IPS-11a (cell line): ENCODE measurements around the gene ZNF787.
A peak's percentile ranks its signal among the peaks of the same experiment; 100 is the strongest.
"Not testable (repeated sequence)": the region's sequence is repeated elsewhere in the genome, so short reads cannot be mapped to it uniquely, and the experiment has no call there.

Experiments used
- H3K4me3 ChIP-seq: one replicate; pipeline ENCODE4 v1.5.1; 2013; ENCODE audit warnings: low read depth, low read length, control low read depth

Gene ZNF787

GRCh38 chr19:56121180-56122167, at the start of gene ZNF787:
ZNF787 (minus strand) TSS chr19:56121295; CDS start chr19:56103217, 18,078 bp downstream.
- H3K4me3 ChIP-seq = peak within 1 kb of the TSS; percentile 80

DNA sequence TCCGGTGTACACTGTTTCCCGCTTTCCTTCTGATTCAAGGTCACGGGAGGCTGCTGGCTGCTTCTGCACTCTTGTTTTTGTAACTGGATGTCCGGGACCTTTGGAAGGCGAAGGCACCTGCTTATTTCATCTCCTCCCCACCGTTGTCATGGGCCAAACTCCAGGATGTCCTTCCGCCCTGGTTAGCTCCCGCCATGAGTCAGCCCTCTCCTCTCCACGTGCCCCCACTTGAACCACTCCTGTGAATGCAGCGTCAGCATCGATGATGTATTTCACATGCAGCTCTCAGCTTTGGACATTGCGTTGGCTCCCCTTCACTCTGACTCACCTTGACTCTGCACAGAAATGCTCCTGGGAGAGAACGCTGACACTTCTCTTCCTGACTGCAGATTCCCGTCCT, 49.2 kb upstream of the ZNF787 start:
- H3K4me3 ChIP-seq = no peak overlapping the region

DNA sequence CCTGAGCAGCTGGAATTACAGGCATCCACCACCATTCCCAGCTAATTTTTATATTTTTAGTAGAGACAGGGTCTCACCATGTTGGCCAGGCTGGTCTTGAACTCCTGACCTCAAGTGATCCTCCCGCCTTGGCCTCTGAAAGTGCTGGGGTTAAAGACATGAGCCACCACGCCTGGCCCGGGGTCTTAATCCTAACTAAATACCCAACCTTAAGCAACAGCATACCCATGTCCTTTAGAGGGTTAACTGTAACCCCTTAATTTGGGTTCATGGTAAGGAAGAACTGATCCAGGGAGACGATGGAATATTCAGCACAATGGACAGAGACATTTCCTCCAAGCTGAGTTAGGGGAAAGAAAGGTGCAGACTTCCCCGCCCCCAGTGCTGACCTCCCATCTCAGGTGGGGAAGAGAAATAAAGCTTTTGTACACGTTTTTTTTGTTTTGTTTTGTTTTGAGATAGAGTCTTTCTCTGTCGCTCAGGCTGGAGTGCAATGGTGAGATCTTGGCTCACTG, 46.0 kb upstream of the ZNF787 start:
- no peak overlapping the region for H3K4me3 ChIP-seq

DNA sequence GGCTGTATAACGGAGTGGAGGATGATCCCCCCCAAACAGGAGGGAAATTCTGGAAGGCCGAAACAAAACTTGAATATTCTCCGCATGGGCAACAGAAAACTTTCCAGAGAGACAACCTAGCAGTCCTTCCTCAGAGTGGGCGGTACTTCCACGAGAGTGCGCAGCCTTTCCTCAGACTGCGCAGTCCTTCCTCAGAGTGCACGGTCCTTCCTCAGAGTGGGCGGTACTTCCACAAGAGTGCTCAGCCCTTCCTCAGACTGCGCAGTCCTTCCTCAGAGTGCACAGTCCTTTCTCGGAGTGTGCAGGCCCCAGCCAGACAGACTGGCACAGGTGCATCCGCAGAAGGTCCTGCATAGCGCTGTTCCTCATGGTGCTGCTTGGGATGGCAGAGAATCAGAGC, 42.0 kb upstream of the ZNF787 start:
- H3K4me3 ChIP-seq = no peak overlapping the region

DNA sequence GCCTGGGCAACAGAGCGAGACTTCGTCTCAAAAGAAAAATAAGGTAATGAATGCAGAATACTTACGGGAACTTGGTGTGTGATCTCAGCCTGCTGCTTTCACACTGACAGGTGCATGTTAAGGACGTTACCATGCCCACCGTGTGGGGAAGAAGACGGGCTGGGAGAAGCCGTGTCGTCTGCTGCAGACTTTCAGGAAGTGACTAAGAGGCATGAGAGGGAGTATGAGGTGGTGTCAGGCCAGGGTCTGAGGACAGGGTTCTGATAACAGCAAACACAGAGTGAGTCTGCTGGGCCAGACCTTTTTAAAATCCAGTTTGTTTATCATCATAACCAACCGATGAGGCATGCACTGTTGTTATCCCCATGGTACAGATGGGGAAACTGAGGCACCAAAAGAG, 41.2 kb upstream of the ZNF787 start:
- no peak overlapping the region for H3K4me3 ChIP-seq

GRCh38 chr19:56161534-56161933, 40.4 kb upstream of the ZNF787 start:
- H3K4me3 ChIP-seq = no peak overlapping the region

DNA sequence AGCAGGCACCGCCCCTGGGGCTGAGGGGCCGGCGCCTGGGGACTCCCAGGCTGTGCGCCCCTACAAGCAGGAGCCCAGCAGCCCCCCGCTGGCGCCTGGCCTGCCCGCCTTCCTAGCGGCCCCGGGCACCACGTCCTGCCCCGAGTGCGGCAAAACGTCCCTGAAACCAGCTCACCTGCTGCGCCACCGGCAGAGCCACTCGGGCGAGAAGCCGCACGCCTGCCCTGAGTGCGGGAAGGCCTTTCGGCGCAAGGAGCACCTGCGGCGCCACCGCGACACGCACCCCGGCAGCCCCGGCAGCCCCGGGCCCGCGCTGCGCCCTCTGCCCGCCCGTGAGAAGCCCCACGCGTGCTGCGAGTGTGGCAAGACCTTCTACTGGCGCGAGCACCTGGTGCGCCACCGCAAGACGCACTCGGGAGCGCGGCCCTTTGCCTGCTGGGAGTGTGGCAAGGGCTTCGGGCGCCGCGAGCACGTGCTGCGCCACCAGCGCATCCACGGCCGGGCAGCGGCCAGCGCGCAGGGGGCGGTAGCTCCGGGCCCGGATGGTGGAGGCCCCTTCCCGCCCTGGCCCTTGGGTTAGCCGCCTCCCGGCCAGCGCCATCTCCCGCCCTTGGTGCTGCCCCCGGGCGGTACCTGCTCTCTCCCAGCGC, 38.7 kb upstream of the ZNF787 start:
- no peak overlapping the region for H3K4me3 ChIP-seq

GRCh38 chr19:56159009-56159559, 38.0 kb upstream of the ZNF787 start:
- H3K4me3 ChIP-seq = no peak overlapping the region

DNA sequence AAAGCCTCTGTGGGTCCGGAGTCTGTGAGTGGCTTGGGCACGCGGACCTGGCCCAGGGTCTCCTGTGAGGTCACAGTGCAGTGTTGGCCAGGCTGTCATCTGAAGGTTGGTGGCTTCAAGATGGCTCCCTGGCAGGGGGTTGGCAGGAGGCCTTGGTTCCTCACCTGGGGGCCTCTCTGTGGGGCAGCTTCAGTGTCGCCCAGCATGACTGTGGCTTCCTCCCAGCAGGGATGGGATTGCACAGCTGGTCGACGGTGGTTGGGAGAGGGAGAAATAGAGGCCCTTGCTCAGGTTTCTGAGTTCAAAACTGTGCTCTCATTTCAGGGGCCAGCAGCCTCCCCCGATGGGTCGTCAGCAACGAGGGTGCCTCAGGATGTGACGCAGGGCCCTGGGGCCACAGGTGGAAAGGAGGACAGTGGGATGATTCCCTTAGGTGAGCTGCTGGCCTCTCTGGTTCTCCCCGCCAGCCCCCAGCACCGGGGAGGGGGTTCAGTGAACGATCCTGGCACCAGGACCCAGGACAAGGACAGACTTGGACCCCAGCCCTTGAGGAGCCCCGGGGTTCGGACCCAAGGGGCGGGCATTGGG, 37.2 kb upstream of the ZNF787 start:
- no peak overlapping the region for H3K4me3 ChIP-seq

GRCh38 chr19:56156768-56157167, 35.7 kb upstream of the ZNF787 start:
- H3K4me3 ChIP-seq = no peak overlapping the region

DNA sequence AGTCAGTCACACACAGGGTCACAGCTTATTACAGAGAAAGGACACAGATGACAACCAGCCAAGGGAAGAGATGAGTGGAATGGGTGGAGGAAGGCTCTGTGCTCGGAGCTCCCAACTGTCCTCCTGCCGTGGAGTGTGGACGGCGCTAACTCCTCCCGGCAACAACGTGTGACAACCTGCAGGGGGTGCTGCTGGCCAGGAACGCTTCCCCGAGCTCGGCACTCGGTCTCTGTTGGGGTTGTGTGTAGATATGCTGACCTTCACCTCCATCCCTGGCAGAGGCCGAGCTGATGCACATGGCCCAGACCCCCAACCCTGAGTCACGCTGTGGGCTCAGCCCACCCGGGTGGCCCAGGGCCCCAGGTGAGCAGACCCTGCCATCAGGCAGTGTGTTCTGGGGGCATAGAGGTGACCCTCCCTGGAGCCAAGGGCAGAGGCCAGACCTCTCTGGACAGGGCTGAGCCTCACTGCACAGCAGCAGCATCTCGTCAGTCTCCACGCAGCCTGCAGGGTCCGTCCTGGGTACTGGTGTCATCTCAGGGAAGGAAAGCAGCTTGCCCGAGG, 34.1 kb upstream of the ZNF787 start:
- no peak overlapping the region for H3K4me3 ChIP-seq

GRCh38 chr19:56153507-56153906, 32.4 kb upstream of the ZNF787 start:
- H3K4me3 ChIP-seq = no peak overlapping the region

DNA sequence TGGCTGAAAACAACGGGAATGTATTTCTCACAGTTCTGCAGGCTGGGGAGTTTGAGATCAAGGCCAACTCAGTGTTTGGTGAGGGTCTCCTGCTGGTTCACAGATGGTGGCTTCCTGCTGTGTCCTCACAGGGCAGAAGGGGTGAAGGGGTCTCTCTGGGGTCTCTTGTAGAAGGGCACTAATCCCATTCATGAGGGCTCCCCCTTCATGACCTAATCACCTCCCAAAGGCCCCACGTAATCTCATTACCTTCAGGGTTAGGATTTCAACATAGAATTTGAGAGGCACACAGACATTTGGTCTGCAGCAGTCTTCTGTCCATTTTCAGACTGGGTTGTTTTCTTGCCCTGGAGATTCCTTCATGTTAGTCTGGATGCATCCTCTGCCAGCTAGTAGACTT, 31.5 kb upstream of the ZNF787 start:
- H3K4me3 ChIP-seq = no peak overlapping the region

DNA sequence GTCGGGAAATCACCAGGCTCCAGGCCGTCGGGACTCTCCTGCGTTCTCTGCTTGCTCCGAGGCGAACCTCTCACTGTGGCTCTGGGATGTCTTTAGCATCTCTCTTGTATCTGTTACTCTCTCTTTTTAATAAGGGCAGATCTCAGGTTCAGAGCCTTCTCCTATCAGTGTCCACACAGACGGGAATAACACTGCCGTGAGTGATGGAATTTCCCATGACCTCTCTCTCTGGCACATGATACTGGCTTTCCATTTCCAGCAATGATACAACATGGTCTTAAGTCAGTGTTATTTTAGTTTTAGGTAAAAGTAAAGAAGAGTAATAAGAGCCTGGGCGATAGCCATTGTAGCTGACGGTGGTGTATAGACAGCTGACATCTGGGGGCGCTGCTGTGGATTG, 29.3 kb upstream of the ZNF787 start:
- no peak overlapping the region for H3K4me3 ChIP-seq

DNA sequence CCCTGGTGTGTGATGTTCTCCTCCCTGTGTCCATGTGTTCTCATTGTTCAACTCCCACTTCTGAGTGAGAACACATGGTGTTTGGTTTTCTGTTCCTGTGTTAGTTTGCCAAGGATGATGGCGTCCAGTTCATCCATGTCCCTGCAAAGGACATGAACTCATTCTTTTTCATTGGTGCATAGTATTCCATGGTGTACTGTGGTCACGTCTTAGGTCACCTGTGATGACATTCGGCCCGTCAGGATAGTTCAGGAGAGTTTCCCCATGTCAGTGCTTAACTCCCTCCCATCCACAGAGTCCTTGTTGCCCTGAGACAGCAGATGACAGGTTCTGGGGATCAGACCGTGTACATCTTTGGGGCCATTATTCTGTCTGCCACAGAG, 28.6 kb upstream of the ZNF787 start:
- H3K4me3 ChIP-seq = no peak overlapping the region

GRCh38 chr19:56148955-56149655, 28.0 kb upstream of the ZNF787 start:
- H3K4me3 ChIP-seq = not testable (repeated sequence)

DNA sequence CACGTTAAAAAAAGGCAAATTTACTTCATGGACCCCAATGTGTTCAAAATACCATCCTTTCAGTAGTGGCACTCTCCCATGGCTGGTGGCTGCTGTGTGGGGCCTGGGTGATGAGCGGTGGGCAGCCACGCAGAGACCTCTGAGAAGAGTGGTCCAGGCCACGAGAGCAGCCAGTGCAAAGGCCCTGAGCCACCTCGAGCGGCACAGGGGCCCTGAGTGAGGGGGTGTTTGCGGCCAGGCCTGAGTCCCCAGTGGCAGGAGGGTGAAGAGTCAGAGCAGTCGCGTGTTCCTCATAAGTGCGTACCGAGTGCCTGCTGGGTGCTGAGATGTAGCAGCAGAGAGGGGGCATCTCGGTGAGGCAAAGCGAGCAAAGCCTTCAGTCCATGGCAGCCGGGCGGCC, 27.0 kb upstream of the ZNF787 start:
- H3K4me3 ChIP-seq = no peak overlapping the region

- H3K4me3 ChIP-seq = no peak overlapping the region
Observed at GRCh38 chr19:56147307-56147706, 26.2 kb upstream of the ZNF787 start.

DNA sequence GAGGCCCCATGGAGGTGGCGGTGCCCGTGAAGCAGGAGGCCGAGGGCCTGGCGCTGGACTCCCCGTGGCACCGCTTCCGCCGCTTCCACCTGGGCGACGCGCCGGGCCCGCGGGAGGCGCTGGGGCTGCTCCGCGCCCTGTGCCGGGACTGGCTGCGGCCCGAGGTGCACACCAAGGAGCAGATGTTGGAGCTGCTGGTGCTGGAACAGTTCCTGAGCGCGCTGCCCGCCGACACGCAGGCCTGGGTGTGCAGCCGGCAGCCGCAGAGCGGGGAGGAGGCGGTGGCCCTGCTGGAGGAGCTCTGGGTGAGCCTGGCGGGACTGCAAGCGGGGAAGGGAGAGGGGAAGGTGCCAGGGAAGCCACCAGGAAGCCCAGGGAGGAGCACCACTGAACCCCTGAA, 25.8 kb upstream of the ZNF787 start:
- no peak overlapping the region for H3K4me3 ChIP-seq

DNA sequence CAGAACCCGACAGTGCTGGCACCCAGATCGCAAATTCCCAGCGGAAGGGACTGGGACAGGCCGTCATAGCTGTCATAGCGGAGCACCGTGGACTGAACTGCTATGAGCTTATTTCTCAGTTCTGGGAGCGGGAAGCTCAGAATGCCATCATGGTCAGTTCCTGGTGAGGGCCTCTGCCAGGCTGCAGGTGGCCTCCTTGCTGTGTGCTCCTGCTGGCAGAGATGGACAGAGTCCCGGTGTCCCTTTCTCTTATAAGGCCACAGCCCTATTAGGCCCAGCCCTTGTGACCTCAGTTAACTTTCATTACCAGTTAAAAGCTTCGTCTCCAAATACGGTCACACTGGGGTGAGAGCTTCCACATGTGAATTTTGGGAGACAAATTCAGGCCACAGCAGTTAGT, 24.6 kb upstream of the ZNF787 start:
- H3K4me3 ChIP-seq = no peak overlapping the region
